Mesothelial cell of epicardium (in vitro differentiated cells): ENCODE data around the gene FADS1. TPM values are rescaled to one million over a fixed set of nuclear protein-coding genes. Genes with fewer than 3 reads are reported as not detected.

Source experiments
- DNase-seq, 2 experiments: peaks; one replicate each; pipeline ENCODE4 v3.0.0; 2021; ENCODE audit warnings: low spot score in 2 of 2; ENCODE audit not compliant: unreplicated experiment in 2 of 2
- H3K27ac Mint-ChIP-seq: 2 replicates; pipeline ENCODE4 v1.8.0; 2021; ENCODE audit warnings: mixed read lengths
- H3K27me3 Mint-ChIP-seq: 2 replicates; pipeline ENCODE4 v1.8.0; 2021; ENCODE audit warnings: low read depth, mixed read lengths
- H3K36me3 Mint-ChIP-seq: 2 replicates; pipeline ENCODE4 v1.8.0; 2021; ENCODE audit warnings: mixed read lengths
- H3K4me1 Mint-ChIP-seq: 2 replicates; pipeline ENCODE4 v1.8.0; 2021; ENCODE audit warnings: mixed read lengths
- H3K4me3 Mint-ChIP-seq: 2 replicates; pipeline ENCODE4 v1.8.0; 2021; ENCODE audit warnings: mild to moderate bottlenecking, moderate library complexity, mixed read lengths
- H3K9me3 Mint-ChIP-seq: 2 replicates; pipeline ENCODE4 v1.8.0; 2021; ENCODE audit warnings: mixed read lengths
- CTCF ChIP-seq: fragments of 200-600 bp; sonication (generic); IDR thresholded peaks from one replicate; pipeline ENCODE4 v1.5.0; 2021; ENCODE audit warnings: antibody characterized with exemption; ENCODE audit not compliant: unreplicated experiment
- total RNA-seq: library from RNA; stranded (reverse); gene quantifications from 3 replicates; pipeline ENCODE4 v1.2.1, GENCODE V29; 2021

The FADS1 gene
- total RNA-seq, 1 donor from 2014 or later = 115 TPM

- no peak overlapping the region for H3K4me3 Mint-ChIP-seq
- peaks cover 50% of the 10 kb centered on the region for H3K36me3 Mint-ChIP-seq
- TF ChIP-seq CTCF = no peak
- no peak overlapping the region for H3K27ac Mint-ChIP-seq
- no peak for DNase-seq
- H3K27me3 Mint-ChIP-seq = no peaks in the 10 kb centered on the region
- H3K9me3 Mint-ChIP-seq = no peaks in the 10 kb centered on the region
- H3K4me1 Mint-ChIP-seq = peaks cover 7% of the 10 kb centered on the region
Observed at GRCh38 chr11:61810671-61811175, 6.1 kb downstream of the FADS1 start.

- H3K4me1 Mint-ChIP-seq = peaks cover 12% of the 10 kb centered on the region
- no peak for TF ChIP-seq CTCF
- peak overlapping the region; percentile 30 for H3K27ac Mint-ChIP-seq
- DNase-seq = no peak
- H3K4me3 Mint-ChIP-seq = no peak overlapping the region
- H3K27me3 Mint-ChIP-seq = no peaks in the 10 kb centered on the region
- peaks cover 49% of the 10 kb centered on the region for H3K36me3 Mint-ChIP-seq
- H3K9me3 Mint-ChIP-seq = no peaks in the 10 kb centered on the region
Observed at GRCh38 chr11:61806785-61807184, 10.0 kb downstream of the FADS1 start.

- peaks cover 46% of the 10 kb centered on the region for H3K36me3 Mint-ChIP-seq
- no peak overlapping the region for H3K27ac Mint-ChIP-seq
- H3K27me3 Mint-ChIP-seq = no peaks in the 10 kb centered on the region
- no peak for DNase-seq
- no peaks in the 10 kb centered on the region for H3K9me3 Mint-ChIP-seq
- no peak for TF ChIP-seq CTCF
- no peak overlapping the region for H3K4me3 Mint-ChIP-seq
- H3K4me1 Mint-ChIP-seq = peaks cover 12% of the 10 kb centered on the region
Observed at GRCh38 chr11:61805146-61805545, 11.7 kb downstream of the FADS1 start.

- H3K27me3 Mint-ChIP-seq = no peaks in the 10 kb centered on the region
- no peak for DNase-seq
- H3K9me3 Mint-ChIP-seq = no peaks in the 10 kb centered on the region
- no peak overlapping the region for H3K4me3 Mint-ChIP-seq
- H3K4me1 Mint-ChIP-seq = peaks cover 12% of the 10 kb centered on the region
- peaks cover 41% of the 10 kb centered on the region for H3K36me3 Mint-ChIP-seq
- H3K27ac Mint-ChIP-seq = peak overlapping the region; percentile 72
- no peak for TF ChIP-seq CTCF
Observed at GRCh38 chr11:61803889-61804647, 12.7 kb downstream of the FADS1 start.

GRCh38 chr11:61802605-61803004, 14.2 kb downstream of the FADS1 start:
- TF ChIP-seq CTCF = no peak
- Mint-ChIP-seq H3K9me3 (no peaks in the 10 kb centered on the region), H3K4me1 (peaks cover 12% of the 10 kb centered on the region), H3K27ac (no peak overlapping the region), H3K36me3 (peaks cover 34% of the 10 kb centered on the region), H3K4me3 (no peak overlapping the region), H3K27me3 (no peaks in the 10 kb centered on the region)
- no peak for DNase-seq
